Activated CD4-positive, alpha-beta T cell treated with anti-CD3 and anti-CD28 coated beads, Interleukin-2, amount 50 U/mL, for 1 hour (primary cell): ENCODE results near the gene TMEM178B.
"Not testable (repeated sequence)": the region's sequence is repeated elsewhere in the genome, so short reads cannot be mapped to it uniquely, and the experiment has no call there.

Experiments used
- DNase-seq: peaks from one replicate; pipeline ENCODE4 v3.0.0-alpha.2; 2020

The TMEM178B gene

GRCh38 chr7:141185369-141185967 lies 111.6 kb downstream of the TMEM178B start:
- DNase-seq = no peak

- DNase-seq = no peak
Observed at GRCh38 chr7:141189231-141189630, 115.4 kb downstream of the TMEM178B start.

- no peak for DNase-seq
Observed at GRCh38 chr7:141190495-141190894, 116.6 kb downstream of the TMEM178B start.

- no peak for DNase-seq
Observed at GRCh38 chr7:141191277-141191676, 117.4 kb downstream of the TMEM178B start.

GRCh38 chr7:141193066-141193465 lies 119.2 kb downstream of the TMEM178B start:
- DNase-seq = no peak

- not testable (repeated sequence) for DNase-seq
Observed at GRCh38 chr7:141195722-141196121, 121.9 kb downstream of the TMEM178B start.

- DNase-seq = no peak
Observed at GRCh38 chr7:141198194-141198958, 124.5 kb downstream of the TMEM178B start.

- no peak for DNase-seq
Observed at GRCh38 chr7:141200191-141201108, 126.6 kb downstream of the TMEM178B start.

- no peak for DNase-seq
Observed at GRCh38 chr7:141201145-141201885, 127.5 kb downstream of the TMEM178B start.

GRCh38 chr7:141202535-141202934 lies 128.7 kb downstream of the TMEM178B start:
- no peak for DNase-seq

GRCh38 chr7:141203177-141203576 lies 129.3 kb downstream of the TMEM178B start:
- DNase-seq = no peak

GRCh38 chr7:141203586-141203985 lies 129.7 kb downstream of the TMEM178B start:
- no peak for DNase-seq

- no peak for DNase-seq
Observed at GRCh38 chr7:141207661-141208060, 133.8 kb downstream of the TMEM178B start.

- no peak for DNase-seq
Observed at GRCh38 chr7:141208539-141208938, 134.7 kb downstream of the TMEM178B start.

- no peak for DNase-seq
Observed at GRCh38 chr7:141209454-141209853, 135.6 kb downstream of the TMEM178B start.

GRCh38 chr7:141210862-141211261 lies 137.0 kb downstream of the TMEM178B start:
- no peak for DNase-seq

- DNase-seq = no peak
Observed at GRCh38 chr7:141213226-141213625, 139.4 kb downstream of the TMEM178B start.

GRCh38 chr7:141217938-141218337 lies 144.1 kb downstream of the TMEM178B start:
- no peak for DNase-seq

- no peak for DNase-seq
Observed at GRCh38 chr7:141218941-141219340, 145.1 kb downstream of the TMEM178B start.

- DNase-seq = no peak
Observed at GRCh38 chr7:141220263-141220880, 146.5 kb downstream of the TMEM178B start.

- no peak for DNase-seq
Observed at GRCh38 chr7:141221007-141221612, 147.2 kb downstream of the TMEM178B start.
